ENCODE results near the gene HSD17B8.

DNA sequence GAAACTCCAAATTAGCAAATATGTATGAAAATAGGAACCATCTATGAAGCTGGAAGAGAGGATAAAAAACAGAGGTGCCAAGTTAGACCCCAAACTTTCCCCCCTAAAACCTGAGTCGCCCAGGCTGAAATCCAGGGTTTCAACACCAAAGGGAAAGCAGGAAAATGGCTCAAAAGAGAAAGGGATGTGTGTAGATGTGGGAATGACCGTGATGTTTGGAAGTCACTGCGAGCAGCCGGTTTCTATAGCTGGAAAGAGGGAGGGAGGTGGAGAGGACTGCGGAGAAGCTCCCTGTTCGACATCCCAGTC lies 8.4 kb downstream of the HSD17B8 start:
- TF ChIP-seq POLR2A (IDR thresholded peaks at IDR 0.05; ENCODE audit: low read depth): no peak
- TF ChIP-seq, protein P1, sequence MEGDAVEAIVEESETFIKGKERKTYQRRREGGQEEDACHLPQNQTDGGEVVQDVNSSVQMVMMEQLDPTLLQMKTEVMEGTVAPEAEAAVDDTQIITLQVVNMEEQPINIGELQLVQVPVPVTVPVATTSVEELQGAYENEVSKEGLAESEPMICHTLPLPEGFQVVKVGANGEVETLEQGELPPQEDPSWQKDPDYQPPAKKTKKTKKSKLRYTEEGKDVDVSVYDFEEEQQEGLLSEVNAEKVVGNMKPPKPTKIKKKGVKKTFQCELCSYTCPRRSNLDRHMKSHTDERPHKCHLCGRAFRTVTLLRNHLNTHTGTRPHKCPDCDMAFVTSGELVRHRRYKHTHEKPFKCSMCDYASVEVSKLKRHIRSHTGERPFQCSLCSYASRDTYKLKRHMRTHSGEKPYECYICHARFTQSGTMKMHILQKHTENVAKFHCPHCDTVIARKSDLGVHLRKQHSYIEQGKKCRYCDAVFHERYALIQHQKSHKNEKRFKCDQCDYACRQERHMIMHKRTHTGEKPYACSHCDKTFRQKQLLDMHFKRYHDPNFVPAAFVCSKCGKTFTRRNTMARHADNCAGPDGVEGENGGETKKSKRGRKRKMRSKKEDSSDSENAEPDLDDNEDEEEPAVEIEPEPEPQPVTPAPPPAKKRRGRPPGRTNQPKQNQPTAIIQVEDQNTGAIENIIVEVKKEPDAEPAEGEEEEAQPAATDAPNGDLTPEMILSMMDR (IDR thresholded peaks at IDR 0.05): no peak
